ENCODE data around the gene MPIG6B.

DNA sequence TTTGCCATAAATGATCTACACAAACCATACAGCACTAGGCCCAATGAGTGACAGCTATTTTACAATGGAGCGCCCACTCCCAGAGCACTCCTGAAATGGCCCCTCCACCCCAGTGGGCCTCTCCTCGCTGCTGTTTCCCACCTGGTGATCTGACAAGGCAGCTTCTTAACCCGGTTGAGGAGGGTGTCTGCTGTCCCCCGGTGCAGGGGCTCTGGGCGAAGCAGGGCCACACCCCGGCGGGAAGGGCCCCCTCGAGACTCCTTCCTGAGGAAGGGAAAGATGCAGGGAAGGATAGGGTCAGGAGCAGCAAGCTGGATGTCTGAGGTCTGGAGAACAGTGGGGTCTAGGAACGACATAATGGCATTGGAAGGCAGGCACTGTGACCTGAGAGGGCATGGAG is 30.3 kb upstream of the MPIG6B start:
- TF ChIP-seq, protein P1, sequence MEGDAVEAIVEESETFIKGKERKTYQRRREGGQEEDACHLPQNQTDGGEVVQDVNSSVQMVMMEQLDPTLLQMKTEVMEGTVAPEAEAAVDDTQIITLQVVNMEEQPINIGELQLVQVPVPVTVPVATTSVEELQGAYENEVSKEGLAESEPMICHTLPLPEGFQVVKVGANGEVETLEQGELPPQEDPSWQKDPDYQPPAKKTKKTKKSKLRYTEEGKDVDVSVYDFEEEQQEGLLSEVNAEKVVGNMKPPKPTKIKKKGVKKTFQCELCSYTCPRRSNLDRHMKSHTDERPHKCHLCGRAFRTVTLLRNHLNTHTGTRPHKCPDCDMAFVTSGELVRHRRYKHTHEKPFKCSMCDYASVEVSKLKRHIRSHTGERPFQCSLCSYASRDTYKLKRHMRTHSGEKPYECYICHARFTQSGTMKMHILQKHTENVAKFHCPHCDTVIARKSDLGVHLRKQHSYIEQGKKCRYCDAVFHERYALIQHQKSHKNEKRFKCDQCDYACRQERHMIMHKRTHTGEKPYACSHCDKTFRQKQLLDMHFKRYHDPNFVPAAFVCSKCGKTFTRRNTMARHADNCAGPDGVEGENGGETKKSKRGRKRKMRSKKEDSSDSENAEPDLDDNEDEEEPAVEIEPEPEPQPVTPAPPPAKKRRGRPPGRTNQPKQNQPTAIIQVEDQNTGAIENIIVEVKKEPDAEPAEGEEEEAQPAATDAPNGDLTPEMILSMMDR (conservative IDR thresholded peaks at IDR 0.05; ENCODE audit: low read length), result no peak
- no peak for TF ChIP-seq EZH2phosphoT487 (IDR thresholded peaks at IDR 0.05; ENCODE audit: borderline replicate concordance, low read depth, low read length)
